Measurements from ENCODE around the gene HAS3. TPM values are rescaled to one million over a fixed set of nuclear protein-coding genes. Genes with fewer than 3 reads are reported as not detected.
"Not testable (repeated sequence)": the region's sequence is repeated elsewhere in the genome, so short reads cannot be mapped to it uniquely, and the experiment has no call there.

HAS3 gene
- total RNA-seq, 1 experiment from 2014 or later = 4.1 TPM

GRCh38 chr16:69141936-69142335, 36.5 kb downstream of the HAS3 start:
- DNase-seq (ENCODE audit: low read depth) = no peak

GRCh38 chr16:69143116-69143515, 37.7 kb downstream of the HAS3 start:
- no peak for DNase-seq (ENCODE audit: low read depth)

- no peak for DNase-seq (ENCODE audit: low read depth)
These were observed 40.2 kb downstream of the HAS3 start for GRCh38 chr16:69145658-69146057.

GRCh38 chr16:69149621-69150020, 44.2 kb downstream of the HAS3 start:
- DNase-seq (ENCODE audit: low read depth) = not testable (repeated sequence)

- peak; percentile 69 for DNase-seq (ENCODE audit: low read depth)
These were observed 44.9 kb downstream of the HAS3 start for GRCh38 chr16:69150146-69150865.

GRCh38 chr16:69157196-69157595, 51.7 kb downstream of the HAS3 start:
- DNase-seq (ENCODE audit: low read depth) = no peak

- DNase-seq (ENCODE audit: low read depth) = no peak
These were observed 54.7 kb downstream of the HAS3 start for GRCh38 chr16:69160192-69160591.

GRCh38 chr16:69165584-69165983, 60.1 kb downstream of the HAS3 start:
- DNase-seq (ENCODE audit: low read depth) = no peak

- DNase-seq (ENCODE audit: low read depth) = peak; percentile 92
These were observed 60.9 kb downstream of the HAS3 start for GRCh38 chr16:69166221-69166833.

- peak; percentile 91 for DNase-seq (ENCODE audit: low read depth)
These were observed 61.8 kb downstream of the HAS3 start for GRCh38 chr16:69166946-69167930.

Other genes starting within 250 kb of the HAS3 start
- 51.6 and 191 TPM in 2 replicates for gene CHTF8, start 26.9 kb downstream of the HAS3 start, total RNA-seq (2014; rRNA removed; shearing (Covaris generic))
- gene UTP4, start 27.0 kb downstream of the HAS3 start, total RNA-seq (2014; rRNA removed; shearing (Covaris generic)) = 42.4 and 72.3 TPM in 2 replicates
- 57.6 and 60.8 TPM in 2 replicates for gene SNTB2, start 81.5 kb downstream of the HAS3 start, total RNA-seq (2014; rRNA removed; shearing (Covaris generic))
- gene VPS4A, start 205.7 kb downstream of the HAS3 start, total RNA-seq (2014; rRNA removed; shearing (Covaris generic)) = 52.3 and 60.2 TPM in 2 replicates
- 44.7 and 59.3 TPM in 2 replicates for gene PDF, start 224.9 kb downstream of the HAS3 start, total RNA-seq (2014; rRNA removed; shearing (Covaris generic))
- 65.5 and 79.0 TPM in 2 replicates for gene COG8, start 233.9 kb downstream of the HAS3 start, total RNA-seq (2014; rRNA removed; shearing (Covaris generic))
- 70.3 and 76.0 TPM in 2 replicates for gene NIP7, start 234.1 kb downstream of the HAS3 start, total RNA-seq (2014; rRNA removed; shearing (Covaris generic))
- gene TMED6, start 246.1 kb downstream of the HAS3 start, total RNA-seq (2014; rRNA removed; shearing (Covaris generic)) = 0.11 and 0.23 TPM in 2 replicates